ENCODE results near the gene IDH2.

- no peak for TF ChIP-seq EZH2phosphoT487 (IDR thresholded peaks at IDR 0.05; ENCODE audit: insufficient read depth, low read depth)
- TF ChIP-seq EZH2 (IDR thresholded peaks at IDR 0.05; ENCODE audit: insufficient read depth, poor library complexity, severe bottlenecking), result no peak
These were observed 54.2 kb downstream of the IDH2 start for GRCh38 chr15:90047956-90048575.
